LoVo (cell line): ENCODE measurements around the gene FMN1.

Experiments used
- DNase-seq: peaks from one replicate; pipeline ENCODE4 v3.0.0-alpha.2; 2016; ENCODE audit warnings: low spot score

FMN1 gene

GRCh38 chr15:32823750-32824149, 370.8 kb downstream of the FMN1 start:
- no peak for DNase-seq

GRCh38 chr15:32822739-32823138, 371.8 kb downstream of the FMN1 start:
- DNase-seq, result no peak

- no peak for DNase-seq
Observed at GRCh38 chr15:32819448-32819847, 375.1 kb downstream of the FMN1 start.

GRCh38 chr15:32818758-32819447, 375.6 kb downstream of the FMN1 start:
- DNase-seq, result no peak

GRCh38 chr15:32817577-32817976, 376.9 kb downstream of the FMN1 start:
- no peak for DNase-seq

- DNase-seq, result no peak
Observed at GRCh38 chr15:32807331-32807730, 387.2 kb downstream of the FMN1 start.

GRCh38 chr15:32803631-32804030, 390.9 kb downstream of the FMN1 start:
- no peak for DNase-seq

- peak; percentile 9 for DNase-seq
Observed at GRCh38 chr15:32802286-32802936, 392.1 kb downstream of the FMN1 start.

GRCh38 chr15:32799936-32800535, 394.5 kb downstream of the FMN1 start:
- DNase-seq, result no peak

GRCh38 chr15:32796856-32797255, 397.7 kb downstream of the FMN1 start:
- DNase-seq, result no peak

- peak; percentile 16 for DNase-seq
Observed at GRCh38 chr15:32794973-32795372, 399.5 kb downstream of the FMN1 start.

GRCh38 chr15:32792436-32792835, 402.1 kb downstream of the FMN1 start:
- no peak for DNase-seq

- DNase-seq, result no peak
Observed at GRCh38 chr15:32790352-32790999, 404.0 kb downstream of the FMN1 start.

GRCh38 chr15:32787949-32788348, 406.6 kb downstream of the FMN1 start:
- no peak for DNase-seq

GRCh38 chr15:32786906-32787305, 407.6 kb downstream of the FMN1 start:
- no peak for DNase-seq

- no peak for DNase-seq
Observed at GRCh38 chr15:32784581-32784980, 409.9 kb downstream of the FMN1 start.

- no peak for DNase-seq
Observed at GRCh38 chr15:32781781-32782180, 412.7 kb downstream of the FMN1 start.

- no peak for DNase-seq
Observed at GRCh38 chr15:32778391-32779176, 415.9 kb downstream of the FMN1 start.

- no peak for DNase-seq
Observed at GRCh38 chr15:32775103-32775502, 419.4 kb downstream of the FMN1 start.

- peak; percentile 24 for DNase-seq
Observed at GRCh38 chr15:32774022-32774421, 420.5 kb downstream of the FMN1 start.

- no peak for DNase-seq
Observed at GRCh38 chr15:32767236-32767635, 427.3 kb downstream of the FMN1 start.

GRCh38 chr15:32766101-32766500, 428.4 kb downstream of the FMN1 start:
- DNase-seq, result no peak
